ENCODE measurements around the gene AHRR. TPM values are rescaled to one million over a fixed set of nuclear protein-coding genes. Genes with fewer than 3 reads are reported as not detected.

The AHRR gene
- total and polyA plus RNA-seq, 10 of the 15 experiments (the other 5 are each of a cell fraction or from before 2014, with no cell fraction given): 0.90 to 35.2 (median 19.2) TPM

GRCh38 chr5:451587-452458, 130.3 kb downstream of the AHRR start (continued):
- TF ChIP-seq SKIL (IDR thresholded peaks at IDR 0.05; ENCODE audit: low read depth, poor library complexity, severe bottlenecking): no peak
- no peak for TF ChIP-seq RCOR1 (conservative IDR thresholded peaks at IDR 0.05; ENCODE audit: low read depth, low read length)
- no peak for TF ChIP-seq ZBTB11 (CRISPR knock-in tag; IDR thresholded peaks at IDR 0.05)
- no peak for TF ChIP-seq ELK1 (IDR thresholded peaks at IDR 0.05; ENCODE audit: low read depth, low read length)
- peak; percentile 98; the same call in 1 of the 2 replicates for TF ChIP-seq CBX5 (IDR thresholded peaks at IDR 0.05; ENCODE audit: low read depth)

Measured in GM12878 (cell line).